ENCODE measurements around the gene TMC4.

DNA sequence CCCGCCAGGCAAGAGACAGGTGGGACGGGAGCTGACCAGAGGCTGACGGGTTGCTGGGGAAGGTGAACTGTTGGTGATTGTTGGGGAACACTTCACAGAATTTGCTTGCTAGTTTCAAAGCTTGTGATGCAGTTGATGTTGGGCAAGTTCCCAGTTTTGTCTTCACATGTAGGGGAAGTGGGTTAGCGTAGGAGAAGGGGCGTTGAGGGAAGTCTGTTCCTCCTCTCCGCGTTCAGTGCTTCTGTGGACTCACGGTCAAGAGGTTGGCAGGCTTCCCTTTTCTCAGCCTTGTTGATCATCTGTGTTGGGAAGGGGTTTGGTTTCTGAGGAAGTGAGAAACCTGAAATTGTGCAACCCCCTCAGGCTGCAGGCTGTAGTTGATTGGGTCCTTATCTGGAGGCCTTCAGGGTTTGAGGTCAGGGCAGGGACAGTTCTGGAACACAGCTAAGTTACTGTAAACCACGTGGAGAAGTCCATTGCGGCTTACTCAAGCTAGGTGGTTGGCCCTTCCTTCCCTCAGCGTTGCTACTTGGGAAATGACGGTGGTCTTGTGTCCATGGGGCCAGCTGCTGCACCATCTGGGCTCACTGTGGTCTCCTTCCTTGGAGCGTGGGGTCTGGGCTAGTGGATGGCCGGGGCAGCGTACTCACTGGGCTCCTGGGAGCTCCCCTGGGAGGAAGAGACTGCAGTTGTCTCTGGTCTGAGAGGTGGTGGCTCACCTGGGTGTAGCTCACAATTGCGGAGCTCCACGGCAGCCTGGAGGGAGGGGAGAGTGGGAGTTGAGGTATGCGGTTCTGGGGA, 35.2 kb upstream of the TMC4 start:
- TF ChIP-seq EZH2 (IDR thresholded peaks at IDR 0.05; ENCODE audit: borderline replicate concordance, insufficient read depth, low read depth, low read length, poor library complexity, severe bottlenecking), result no peak
- TF ChIP-seq, protein P1, sequence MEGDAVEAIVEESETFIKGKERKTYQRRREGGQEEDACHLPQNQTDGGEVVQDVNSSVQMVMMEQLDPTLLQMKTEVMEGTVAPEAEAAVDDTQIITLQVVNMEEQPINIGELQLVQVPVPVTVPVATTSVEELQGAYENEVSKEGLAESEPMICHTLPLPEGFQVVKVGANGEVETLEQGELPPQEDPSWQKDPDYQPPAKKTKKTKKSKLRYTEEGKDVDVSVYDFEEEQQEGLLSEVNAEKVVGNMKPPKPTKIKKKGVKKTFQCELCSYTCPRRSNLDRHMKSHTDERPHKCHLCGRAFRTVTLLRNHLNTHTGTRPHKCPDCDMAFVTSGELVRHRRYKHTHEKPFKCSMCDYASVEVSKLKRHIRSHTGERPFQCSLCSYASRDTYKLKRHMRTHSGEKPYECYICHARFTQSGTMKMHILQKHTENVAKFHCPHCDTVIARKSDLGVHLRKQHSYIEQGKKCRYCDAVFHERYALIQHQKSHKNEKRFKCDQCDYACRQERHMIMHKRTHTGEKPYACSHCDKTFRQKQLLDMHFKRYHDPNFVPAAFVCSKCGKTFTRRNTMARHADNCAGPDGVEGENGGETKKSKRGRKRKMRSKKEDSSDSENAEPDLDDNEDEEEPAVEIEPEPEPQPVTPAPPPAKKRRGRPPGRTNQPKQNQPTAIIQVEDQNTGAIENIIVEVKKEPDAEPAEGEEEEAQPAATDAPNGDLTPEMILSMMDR (IDR thresholded peaks at IDR 0.05), result no peak

Measured in B cell (primary cell).